Choroid plexus epithelial cell (primary cell): ENCODE data around the gene NDFIP2.
A peak's percentile ranks its signal among the peaks of the same experiment; 100 is the strongest.

Source experiments
- DNase-seq: peaks from one replicate; pipeline ENCODE4 v3.0.0-alpha.2; 2010; ENCODE audit warnings: low read depth
- H3K4me3 ChIP-seq: 2 replicates; pipeline ENCODE4 v1.5.1; 2011; ENCODE audit warnings: low read depth, mild to moderate bottlenecking, control low read depth, low read length, moderate library complexity
- TF ChIP-seq, protein P1 (sequence below): conservative IDR thresholded peaks from 2 replicates; pipeline ENCODE4 v1.5.1; 2011; ENCODE audit warnings: low read depth, mild to moderate bottlenecking, control low read depth, inconsistent platforms, low read length, moderate library complexity

Gene NDFIP2

GRCh38 chr13:79602936-79603335, 122.0 kb downstream of the NDFIP2 start:
- no peak for DNase-seq
- TF ChIP-seq, protein P1, sequence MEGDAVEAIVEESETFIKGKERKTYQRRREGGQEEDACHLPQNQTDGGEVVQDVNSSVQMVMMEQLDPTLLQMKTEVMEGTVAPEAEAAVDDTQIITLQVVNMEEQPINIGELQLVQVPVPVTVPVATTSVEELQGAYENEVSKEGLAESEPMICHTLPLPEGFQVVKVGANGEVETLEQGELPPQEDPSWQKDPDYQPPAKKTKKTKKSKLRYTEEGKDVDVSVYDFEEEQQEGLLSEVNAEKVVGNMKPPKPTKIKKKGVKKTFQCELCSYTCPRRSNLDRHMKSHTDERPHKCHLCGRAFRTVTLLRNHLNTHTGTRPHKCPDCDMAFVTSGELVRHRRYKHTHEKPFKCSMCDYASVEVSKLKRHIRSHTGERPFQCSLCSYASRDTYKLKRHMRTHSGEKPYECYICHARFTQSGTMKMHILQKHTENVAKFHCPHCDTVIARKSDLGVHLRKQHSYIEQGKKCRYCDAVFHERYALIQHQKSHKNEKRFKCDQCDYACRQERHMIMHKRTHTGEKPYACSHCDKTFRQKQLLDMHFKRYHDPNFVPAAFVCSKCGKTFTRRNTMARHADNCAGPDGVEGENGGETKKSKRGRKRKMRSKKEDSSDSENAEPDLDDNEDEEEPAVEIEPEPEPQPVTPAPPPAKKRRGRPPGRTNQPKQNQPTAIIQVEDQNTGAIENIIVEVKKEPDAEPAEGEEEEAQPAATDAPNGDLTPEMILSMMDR = no peak
- H3K4me3 ChIP-seq = no peak overlapping the region

DNA sequence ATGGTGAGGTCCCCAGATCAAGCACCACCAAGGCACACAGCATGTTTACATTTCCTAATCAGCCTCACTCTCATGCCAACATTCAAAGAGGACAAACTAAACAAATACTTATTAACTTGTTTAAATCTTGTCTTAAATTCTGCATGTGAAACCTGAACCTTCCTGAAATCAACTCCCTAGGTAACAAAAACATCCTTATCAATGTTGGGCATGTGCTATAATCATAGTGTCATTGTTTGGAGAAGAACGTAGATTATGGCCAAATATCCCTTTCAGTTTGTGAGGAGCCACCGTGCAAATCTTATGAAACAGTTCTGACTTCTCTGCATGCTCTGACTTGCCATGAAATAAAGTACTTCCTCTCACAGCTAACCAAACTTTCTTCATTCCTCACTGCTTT, 123.8 kb downstream of the NDFIP2 start:
- H3K4me3 ChIP-seq = no peak overlapping the region
- DNase-seq = peak; percentile 24
- TF ChIP-seq, protein P1 = no peak
